ENCODE data around the gene KDM4B. TPM values are rescaled to one million over a fixed set of nuclear protein-coding genes. Genes with fewer than 3 reads are reported as not detected.

The KDM4B gene
- total RNA-seq, 1 experiment from 2014 or later, result 43.7 TPM

DNA sequence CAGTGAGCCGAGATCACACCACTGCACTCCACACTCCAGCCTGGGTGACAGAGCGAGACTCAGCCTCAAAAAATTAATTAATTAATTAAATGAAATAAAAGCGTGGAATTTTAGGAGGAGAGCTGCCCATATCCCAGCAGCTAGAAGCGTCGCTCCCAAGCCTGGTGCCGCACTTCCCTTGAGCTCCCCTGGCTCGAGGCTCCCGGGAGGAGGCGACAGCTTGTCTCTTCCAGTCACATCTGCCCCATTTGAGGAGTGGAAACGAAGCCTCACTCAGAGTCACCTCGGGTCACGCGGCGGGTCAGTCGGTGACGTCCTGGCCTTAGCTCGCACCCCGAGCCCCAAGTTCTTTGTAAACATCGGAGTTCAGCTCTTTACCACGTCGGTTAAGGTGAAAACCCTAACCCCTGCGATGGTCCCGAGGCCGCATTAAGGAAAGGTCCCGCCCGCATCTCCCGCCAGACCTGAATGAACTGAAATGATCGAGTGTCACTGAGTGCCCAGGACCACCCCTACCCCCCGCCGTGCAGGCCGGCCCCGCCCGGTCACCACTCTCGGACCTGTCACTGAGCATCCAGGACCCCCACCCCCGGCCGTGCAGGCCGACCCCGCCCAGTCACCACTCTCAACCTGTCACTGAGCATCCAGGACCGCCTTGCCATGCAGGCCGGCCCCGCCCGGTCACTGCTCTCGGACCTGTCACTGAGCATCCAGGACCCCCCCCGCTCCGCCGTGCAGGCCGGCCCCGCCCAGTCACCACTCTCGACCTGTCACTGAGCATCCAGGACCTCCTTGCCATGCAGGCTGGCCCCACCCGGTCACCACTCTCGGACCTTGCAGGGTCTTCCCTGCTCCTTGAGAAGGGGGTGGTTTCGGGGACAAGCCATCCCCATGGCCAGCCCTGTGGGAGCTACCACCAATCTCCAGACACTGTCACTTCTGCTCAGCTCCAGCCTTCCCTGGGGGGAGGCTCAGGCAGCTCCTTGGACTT is 176.9 kb downstream of the KDM4B start:
- no peak overlapping the region; a peak in 1 of 7 replicates for H3K27ac Mint-ChIP-seq

More for the DNA sequence above, 176.9 kb downstream of the KDM4B start:
- no peaks in the 10 kb centered on the region for H3K27me3 ChIP-seq (ENCODE audit: insufficient read depth, low read length)
- no peaks in the 10 kb centered on the region for H3K9me3 ChIP-seq (ENCODE audit: control insufficient read depth, low read depth, low read length)
- Mint-ChIP-seq H3K9me3 (no peaks in the 10 kb centered on the region), H3K27me3 (ENCODE audit: low read depth) (no peaks in the 10 kb centered on the region), H3K4me1 (peaks cover 0 to 13% of the 10 kb centered on the region in 2 experiments; a peak in 2 of 4 replicates), H3K36me3 (ENCODE audit: insufficient read depth in 1 of 3, low read depth in 3 of 3) (peaks cover 4 to 41% (median 33%) of the 10 kb centered on the region in 3 experiments; a peak in 6 of 7 replicates), H3K4me3 (no peak overlapping the region)
- no peak overlapping the region for H3T11ph ChIP-seq (ENCODE audit: low read length)
- no peaks in the 10 kb centered on the region for H4K20me1 ChIP-seq (ENCODE audit: control insufficient read depth, insufficient read depth, insufficient read length)
- H3K23ac ChIP-seq (ENCODE audit: insufficient read length, low read depth, low read length), result no peak overlapping the region
- no CpG with 5 or more reads among the region's 52 CpGs for WGBS (ENCODE audit: extremely low coverage, insufficient read length, low lambda C conversion rate)
- no peak overlapping the region for H2BK20ac ChIP-seq (ENCODE audit: low read depth, low read length, poor library complexity, severe bottlenecking)
- H4K5ac ChIP-seq (ENCODE audit: insufficient read length, low read depth, low read length), result no peak overlapping the region
- no peaks in the 10 kb centered on the region for H3K79me2 ChIP-seq (ENCODE audit: insufficient read depth, low read length)
- H3K4me1 ChIP-seq (ENCODE audit: insufficient read depth, low read length), result no peaks in the 10 kb centered on the region
- no peaks in the 10 kb centered on the region for H3K23me2 ChIP-seq (ENCODE audit: insufficient read length, low read depth, low read length, poor library complexity, severe bottlenecking)
- no peak overlapping the region for H2AK5ac ChIP-seq (ENCODE audit: insufficient read length, low read length)
- H2BK5ac ChIP-seq (ENCODE audit: insufficient read length, low read length), result no peak overlapping the region
- DNase-seq, result no peak
- H3K14ac ChIP-seq (ENCODE audit: insufficient read depth, low read length), result no peak overlapping the region
- H2AFZ ChIP-seq (ENCODE audit: low read length), result no peak overlapping the region
- TF ChIP-seq, protein P1, sequence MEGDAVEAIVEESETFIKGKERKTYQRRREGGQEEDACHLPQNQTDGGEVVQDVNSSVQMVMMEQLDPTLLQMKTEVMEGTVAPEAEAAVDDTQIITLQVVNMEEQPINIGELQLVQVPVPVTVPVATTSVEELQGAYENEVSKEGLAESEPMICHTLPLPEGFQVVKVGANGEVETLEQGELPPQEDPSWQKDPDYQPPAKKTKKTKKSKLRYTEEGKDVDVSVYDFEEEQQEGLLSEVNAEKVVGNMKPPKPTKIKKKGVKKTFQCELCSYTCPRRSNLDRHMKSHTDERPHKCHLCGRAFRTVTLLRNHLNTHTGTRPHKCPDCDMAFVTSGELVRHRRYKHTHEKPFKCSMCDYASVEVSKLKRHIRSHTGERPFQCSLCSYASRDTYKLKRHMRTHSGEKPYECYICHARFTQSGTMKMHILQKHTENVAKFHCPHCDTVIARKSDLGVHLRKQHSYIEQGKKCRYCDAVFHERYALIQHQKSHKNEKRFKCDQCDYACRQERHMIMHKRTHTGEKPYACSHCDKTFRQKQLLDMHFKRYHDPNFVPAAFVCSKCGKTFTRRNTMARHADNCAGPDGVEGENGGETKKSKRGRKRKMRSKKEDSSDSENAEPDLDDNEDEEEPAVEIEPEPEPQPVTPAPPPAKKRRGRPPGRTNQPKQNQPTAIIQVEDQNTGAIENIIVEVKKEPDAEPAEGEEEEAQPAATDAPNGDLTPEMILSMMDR (conservative IDR thresholded peaks at IDR 0.05), result no peak
- no peak overlapping the region for H4K91ac ChIP-seq (ENCODE audit: insufficient read length, low read depth, low read length)
- H2BK12ac ChIP-seq (ENCODE audit: insufficient read length, low read depth, low read length), result no peak overlapping the region
- no peak overlapping the region for H3K4me2 ChIP-seq (ENCODE audit: insufficient read depth, insufficient read length, low read length)
- no peak overlapping the region for H3K56ac ChIP-seq (ENCODE audit: insufficient read length, low read depth, low read length)
- no peak overlapping the region for H3K18ac ChIP-seq (ENCODE audit: insufficient read length, low read depth, low read length)
- H2BK15ac ChIP-seq (ENCODE audit: low read depth, low read length), result no peak overlapping the region
- H3K4ac ChIP-seq (ENCODE audit: low read depth, low read length), result no peak overlapping the region
- no peak overlapping the region for H3K9ac ChIP-seq (ENCODE audit: extremely low read depth, insufficient read length, low read length)
- H3K79me1 ChIP-seq (ENCODE audit: insufficient read depth, low read depth, low read length, poor library complexity, severe bottlenecking), result no peaks in the 10 kb centered on the region
- H4K8ac ChIP-seq (replicated peaks; ENCODE audit: insufficient read length, low read depth, low read length), result no peak overlapping the region
- H3K27ac ChIP-seq (ENCODE audit: insufficient read length, low read depth, low read length), result no peak overlapping the region
- no peak overlapping the region for H2BK120ac ChIP-seq (ENCODE audit: low read depth, low read length, poor library complexity, severe bottlenecking)
